H9 (cell line): ENCODE data around the gene GTPBP6. TPM values are rescaled to one million over a fixed set of nuclear protein-coding genes. Genes with fewer than 3 reads are reported as not detected.

ENCODE experiments used
- DNase-seq: peaks from one replicate; pipeline ENCODE4 v3.0.0-alpha.2; 2017
- H2AFZ ChIP-seq: one replicate; pipeline ENCODE4 v1.6.1; 2013; ENCODE audit warnings: mild to moderate bottlenecking, low read length, control low read depth, moderate library complexity
- H2AK5ac ChIP-seq: 2 replicates; pipeline ENCODE4 v1.6.1; 2013; ENCODE audit warnings: low read length, control low read depth, mixed read lengths; ENCODE audit not compliant: insufficient read length
- H2BK120ac ChIP-seq: one replicate; pipeline ENCODE4 v1.6.1; 2013; ENCODE audit warnings: low read depth, mild to moderate bottlenecking, low read length, control low read depth, inconsistent platforms; ENCODE audit not compliant: poor library complexity, severe bottlenecking
- H2BK12ac ChIP-seq: 2 replicates; pipeline ENCODE4 v1.6.1; 2013; ENCODE audit warnings: low read length, control low read depth, mixed read lengths, low read depth; ENCODE audit not compliant: insufficient read length
- H2BK15ac ChIP-seq: 2 replicates; pipeline ENCODE4 v1.6.1; 2013; ENCODE audit warnings: low read depth, low read length, control low read depth
- H2BK20ac ChIP-seq: one replicate; pipeline ENCODE4 v1.6.1; 2013; ENCODE audit warnings: low read depth, mild to moderate bottlenecking, low read length, control low read depth, inconsistent platforms; ENCODE audit not compliant: poor library complexity, severe bottlenecking
- H2BK5ac ChIP-seq: 2 replicates; pipeline ENCODE4 v1.6.1; 2013; ENCODE audit warnings: low read length, control low read depth, mixed read lengths; ENCODE audit not compliant: insufficient read length
- H3K14ac ChIP-seq: 2 replicates; pipeline ENCODE4 v1.6.1; 2013; ENCODE audit warnings: low read length, control low read depth; ENCODE audit not compliant: insufficient read depth
- H3K18ac ChIP-seq: 2 replicates; pipeline ENCODE4 v1.6.1; 2013; ENCODE audit warnings: low read depth, mild to moderate bottlenecking, mixed read lengths, low read length, control low read depth; ENCODE audit not compliant: insufficient read length
- H3K23ac ChIP-seq: 2 replicates; pipeline ENCODE4 v1.6.1; 2013; ENCODE audit warnings: low read length, control low read depth, mixed read lengths, low read depth; ENCODE audit not compliant: insufficient read length
- H3K23me2 ChIP-seq: 2 replicates; pipeline ENCODE4 v1.6.1; 2013; ENCODE audit warnings: low read depth, mild to moderate bottlenecking, mixed read lengths, low read length, control low read depth; ENCODE audit not compliant: insufficient read length, poor library complexity, severe bottlenecking
- H3K27ac ChIP-seq: 2 replicates; pipeline ENCODE4 v1.5.1; 2013; ENCODE audit warnings: low read length, control low read depth, mixed read lengths, low read depth; ENCODE audit not compliant: insufficient read length
- H3K27me3 ChIP-seq: 2 replicates; pipeline ENCODE4 v1.6.1; 2013; ENCODE audit warnings: low read length, control low read depth, inconsistent platforms; ENCODE audit not compliant: insufficient read depth
- H3K4ac ChIP-seq: 2 replicates; pipeline ENCODE4 v1.6.1; 2013; ENCODE audit warnings: low read depth, mild to moderate bottlenecking, control low read depth, inconsistent platforms, low read length, moderate library complexity
- H3K4me1 ChIP-seq: 2 replicates; pipeline ENCODE4 v1.6.1; 2013; ENCODE audit warnings: low read length, control low read depth, inconsistent platforms; ENCODE audit not compliant: insufficient read depth
- H3K4me2 ChIP-seq: 2 replicates; pipeline ENCODE4 v1.6.1; 2013; ENCODE audit warnings: low read length, control low read depth, mixed read lengths; ENCODE audit not compliant: insufficient read length, insufficient read depth
- H3K56ac ChIP-seq: 2 replicates; pipeline ENCODE4 v1.6.1; 2013; ENCODE audit warnings: low read depth, mild to moderate bottlenecking, mixed read lengths, low read length, control low read depth; ENCODE audit not compliant: insufficient read length
- H3K79me1 ChIP-seq: 2 replicates; pipeline ENCODE4 v1.6.1; 2013; ENCODE audit warnings: low read depth, mild to moderate bottlenecking, moderate library complexity, low read length, control low read depth, inconsistent platforms; ENCODE audit not compliant: insufficient read depth, poor library complexity, severe bottlenecking
- H3K79me2 ChIP-seq: 2 replicates; pipeline ENCODE4 v1.6.1; 2013; ENCODE audit warnings: low read length, control low read depth, inconsistent platforms; ENCODE audit not compliant: insufficient read depth
- H3K9ac ChIP-seq: 2 replicates; pipeline ENCODE4 v1.6.1; 2013; ENCODE audit warnings: low read length, control low read depth, mixed read lengths; ENCODE audit not compliant: insufficient read length; ENCODE audit errors: extremely low read depth
- H3K9me3 ChIP-seq: one replicate; pipeline ENCODE4 v1.6.1; 2013; ENCODE audit warnings: low read depth, low read length, inconsistent platforms; ENCODE audit not compliant: control insufficient read depth
- H3T11ph ChIP-seq: one replicate; pipeline ENCODE4 v1.6.1; 2013; ENCODE audit warnings: mild to moderate bottlenecking, low read length, control low read depth, inconsistent platforms
- H4K20me1 ChIP-seq: one replicate; pipeline ENCODE4 v1.6.1; 2013; ENCODE audit not compliant: control insufficient read depth, insufficient read length, insufficient read depth
- H4K5ac ChIP-seq: 2 replicates; pipeline ENCODE4 v1.6.1; 2013; ENCODE audit warnings: low read depth, mild to moderate bottlenecking, mixed read lengths, low read length, control low read depth; ENCODE audit not compliant: insufficient read length
- H4K8ac ChIP-seq: replicated peaks from 2 replicates; pipeline ENCODE4 v1.6.1; 2013; ENCODE audit warnings: low read length, control low read depth, mixed read lengths, low read depth; ENCODE audit not compliant: insufficient read length
- H4K91ac ChIP-seq: 2 replicates; pipeline ENCODE4 v1.6.1; 2013; ENCODE audit warnings: low read depth, mild to moderate bottlenecking, moderate library complexity, mixed read lengths, low read length, control low read depth; ENCODE audit not compliant: insufficient read length
- H3K27ac Mint-ChIP-seq, 3 experiments: 2 replicates in 2 of 3; 3 replicates in 1 of 3; pipeline ENCODE4 v1.8.0; 2020 to 2021; ENCODE audit warnings: mixed read lengths in 3 of 3, mild to moderate bottlenecking in 1 of 3, moderate library complexity in 1 of 3
- H3K27me3 Mint-ChIP-seq: 2 replicates; pipeline ENCODE4 v1.8.0; 2021; ENCODE audit warnings: low read depth, mild to moderate bottlenecking, moderate library complexity, mixed read lengths
- H3K36me3 Mint-ChIP-seq, 3 experiments: 2 replicates in 2 of 3; 3 replicates in 1 of 3; pipeline ENCODE4 v1.8.0; 2020 to 2021; ENCODE audit warnings: low read depth in 3 of 3, mixed read lengths in 3 of 3; ENCODE audit not compliant: insufficient read depth in 1 of 3
- H3K4me1 Mint-ChIP-seq, 2 experiments: 2 replicates each; pipeline ENCODE4 v1.8.0; 2020; ENCODE audit warnings: mixed read lengths in 2 of 2
- H3K4me3 Mint-ChIP-seq, 2 experiments: 2 replicates in 1 of 2; 3 replicates in 1 of 2; pipeline ENCODE4 v1.8.0; 2020 to 2021; ENCODE audit warnings: mild to moderate bottlenecking in 2 of 2, mixed read lengths in 2 of 2, moderate library complexity in 1 of 2
- H3K9me3 Mint-ChIP-seq, 2 experiments: 2 replicates in 1 of 2; 3 replicates in 1 of 2; pipeline ENCODE4 v1.8.0; 2020; ENCODE audit warnings: mild to moderate bottlenecking in 2 of 2, mixed read lengths in 2 of 2, moderate library complexity in 1 of 2
- WGBS: extraction: QIAGEN DNeasy Blood & Tissue Kit; methylation state at CpG from one replicate; pipeline ENCODE4 v1.1.7; 2013; ENCODE audit warnings: missing lambda C conversion rate, low lambda C conversion rate, mixed read lengths; ENCODE audit not compliant: insufficient read length; ENCODE audit errors: extremely low coverage; 5-methylcytosine and 5-hydroxymethylcytosine counted together
- total RNA-seq: library from RNA; stranded (reverse); gene quantifications from 2 replicates; pipeline ENCODE4 v1.2.1, GENCODE V29; 2021
- TF ChIP-seq, protein P1 (sequence below): fragments of 200-600 bp; sonication (generic); conservative IDR thresholded peaks from 3 replicates; pipeline ENCODE4 v1.8.0; 2021; ENCODE audit warnings: antibody characterized with exemption, mild to moderate bottlenecking

GTPBP6 gene
- total RNA-seq, 1 experiment from 2014 or later = 64.0 TPM

- no peak overlapping the region for H2BK120ac ChIP-seq
- peaks cover 2 to 3% of the 10 kb centered on the region in 2 experiments; a peak in 2 of 5 replicates for H3K9me3 Mint-ChIP-seq
- H3K4me1 Mint-ChIP-seq = peaks cover 10 to 13% of the 10 kb centered on the region in 2 experiments
- peak overlapping the region; percentile 50 for H3K18ac ChIP-seq
- no peaks in the 10 kb centered on the region for H3K79me1 ChIP-seq
- no peaks in the 10 kb centered on the region for H3K23me2 ChIP-seq
- no peak overlapping the region for H4K8ac ChIP-seq
- peak; percentile 56 for DNase-seq
- no peak overlapping the region for H3K4ac ChIP-seq
- no peak overlapping the region for H3K23ac ChIP-seq
- no peak overlapping the region for H3T11ph ChIP-seq
- H3K4me3 Mint-ChIP-seq = no peak overlapping the region
- H3K9me3 ChIP-seq = no peaks in the 10 kb centered on the region
- no peak overlapping the region for H3K9ac ChIP-seq
- no peak overlapping the region for H3K4me2 ChIP-seq
- H2BK12ac ChIP-seq = no peak overlapping the region
- TF ChIP-seq, protein P1, sequence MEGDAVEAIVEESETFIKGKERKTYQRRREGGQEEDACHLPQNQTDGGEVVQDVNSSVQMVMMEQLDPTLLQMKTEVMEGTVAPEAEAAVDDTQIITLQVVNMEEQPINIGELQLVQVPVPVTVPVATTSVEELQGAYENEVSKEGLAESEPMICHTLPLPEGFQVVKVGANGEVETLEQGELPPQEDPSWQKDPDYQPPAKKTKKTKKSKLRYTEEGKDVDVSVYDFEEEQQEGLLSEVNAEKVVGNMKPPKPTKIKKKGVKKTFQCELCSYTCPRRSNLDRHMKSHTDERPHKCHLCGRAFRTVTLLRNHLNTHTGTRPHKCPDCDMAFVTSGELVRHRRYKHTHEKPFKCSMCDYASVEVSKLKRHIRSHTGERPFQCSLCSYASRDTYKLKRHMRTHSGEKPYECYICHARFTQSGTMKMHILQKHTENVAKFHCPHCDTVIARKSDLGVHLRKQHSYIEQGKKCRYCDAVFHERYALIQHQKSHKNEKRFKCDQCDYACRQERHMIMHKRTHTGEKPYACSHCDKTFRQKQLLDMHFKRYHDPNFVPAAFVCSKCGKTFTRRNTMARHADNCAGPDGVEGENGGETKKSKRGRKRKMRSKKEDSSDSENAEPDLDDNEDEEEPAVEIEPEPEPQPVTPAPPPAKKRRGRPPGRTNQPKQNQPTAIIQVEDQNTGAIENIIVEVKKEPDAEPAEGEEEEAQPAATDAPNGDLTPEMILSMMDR = no peak
- no peak overlapping the region for H2BK15ac ChIP-seq
- no peak overlapping the region; the same call in 1 of the 2 replicates for H3K14ac ChIP-seq
- no peaks in the 10 kb centered on the region for H4K20me1 ChIP-seq
- H3K56ac ChIP-seq = no peak overlapping the region
- no peaks in the 10 kb centered on the region for H3K27me3 ChIP-seq
- WGBS = no CpG with 5 or more reads among the region's 32 CpGs
- H3K4me1 ChIP-seq = no peaks in the 10 kb centered on the region
- no peak overlapping the region for H4K91ac ChIP-seq
- H3K27ac ChIP-seq = no peak overlapping the region
- no peak overlapping the region for H4K5ac ChIP-seq
- H2BK5ac ChIP-seq = no peak overlapping the region
- H2AFZ ChIP-seq = no peak overlapping the region
- no peak overlapping the region for H2AK5ac ChIP-seq
- H3K27ac Mint-ChIP-seq = peak overlapping the region; percentile 46 to 70 (median 70); a peak in 5 of 7 replicates
- peaks cover 4% of the 10 kb centered on the region for H3K27me3 Mint-ChIP-seq
- no peak overlapping the region for H2BK20ac ChIP-seq
- no peaks in the 10 kb centered on the region for H3K79me2 ChIP-seq
- H3K36me3 Mint-ChIP-seq = no peaks in the 10 kb centered on the region; a peak in 1 of 7 replicates
Measured at GRCh38 chrX:261167-261918, 57.3 kb downstream of the GTPBP6 start.
